Measurements from ENCODE around the gene NEMP1. TPM values are rescaled to one million over a fixed set of nuclear protein-coding genes. Genes with fewer than 3 reads are reported as not detected.

Gene NEMP1
- polyA plus RNA-seq, 2 of the 4 experiments (the other 2 are of a cell fraction): 12.7 to 28.4 TPM

GRCh38 chr12:57103856-57104255 lies 25.3 kb upstream of the NEMP1 start:
- CTCF ChIA-PET: interaction anchor here (1.4 to 18.3 kb wide), 4 partner anchors 4 to 70 kb away, joined by 5 to 440 read pairs (median 330); partner anchors contain the start of genes NAB2, NEMP1 and STAT6

More at GRCh38 chr12:57103856-57104255, 25.3 kb upstream of the NEMP1 start:
- POLR2A ChIA-PET: interaction anchor here (0.9 to 1.3 kb wide), 2 partner anchors 15 to 16 kb away, joined by 3 to 4 read pairs; partner anchors contain the start of gene NAB2
- TF ChIP-seq RCOR1 (IDR thresholded peaks at IDR 0.05; ENCODE audit: low read depth, low read length): no peak
- TF ChIP-seq BCL3 (IDR thresholded peaks at IDR 0.05): no peak
- TF ChIP-seq POLR2AphosphoS2 (conservative IDR thresholded peaks at IDR 0.05; ENCODE audit: low read length): no peak
- TF ChIP-seq PHF8 (IDR thresholded peaks at IDR 0.05; ENCODE audit: borderline replicate concordance, low read depth): no peak
- TF ChIP-seq, protein P1, sequence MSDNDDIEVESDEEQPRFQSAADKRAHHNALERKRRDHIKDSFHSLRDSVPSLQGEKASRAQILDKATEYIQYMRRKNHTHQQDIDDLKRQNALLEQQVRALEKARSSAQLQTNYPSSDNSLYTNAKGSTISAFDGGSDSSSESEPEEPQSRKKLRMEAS (IDR thresholded peaks at IDR 0.05): no peak
- TF ChIP-seq, protein P2, sequence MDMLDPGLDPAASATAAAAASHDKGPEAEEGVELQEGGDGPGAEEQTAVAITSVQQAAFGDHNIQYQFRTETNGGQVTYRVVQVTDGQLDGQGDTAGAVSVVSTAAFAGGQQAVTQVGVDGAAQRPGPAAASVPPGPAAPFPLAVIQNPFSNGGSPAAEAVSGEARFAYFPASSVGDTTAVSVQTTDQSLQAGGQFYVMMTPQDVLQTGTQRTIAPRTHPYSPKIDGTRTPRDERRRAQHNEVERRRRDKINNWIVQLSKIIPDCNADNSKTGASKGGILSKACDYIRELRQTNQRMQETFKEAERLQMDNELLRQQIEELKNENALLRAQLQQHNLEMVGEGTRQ (IDR thresholded peaks at IDR 0.05): no peak
- TF ChIP-seq, protein P3, sequence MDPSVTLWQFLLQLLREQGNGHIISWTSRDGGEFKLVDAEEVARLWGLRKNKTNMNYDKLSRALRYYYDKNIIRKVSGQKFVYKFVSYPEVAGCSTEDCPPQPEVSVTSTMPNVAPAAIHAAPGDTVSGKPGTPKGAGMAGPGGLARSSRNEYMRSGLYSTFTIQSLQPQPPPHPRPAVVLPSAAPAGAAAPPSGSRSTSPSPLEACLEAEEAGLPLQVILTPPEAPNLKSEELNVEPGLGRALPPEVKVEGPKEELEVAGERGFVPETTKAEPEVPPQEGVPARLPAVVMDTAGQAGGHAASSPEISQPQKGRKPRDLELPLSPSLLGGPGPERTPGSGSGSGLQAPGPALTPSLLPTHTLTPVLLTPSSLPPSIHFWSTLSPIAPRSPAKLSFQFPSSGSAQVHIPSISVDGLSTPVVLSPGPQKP (IDR thresholded peaks at IDR 0.05; ENCODE audit: low read depth, low read length): no peak
- TF ChIP-seq JUNB (IDR thresholded peaks at IDR 0.05): no peak
- TF ChIP-seq FOSB (CRISPR knock-in tag; IDR thresholded peaks at IDR 0.05): no peak
- TF ChIP-seq E2F6 (IDR thresholded peaks at IDR 0.05; ENCODE audit: borderline replicate concordance, low read depth): no peak
- no peak for TF ChIP-seq CBX2 (IDR thresholded peaks at IDR 0.05; ENCODE audit: borderline replicate concordance, low read depth)
- TF ChIP-seq REST (IDR thresholded peaks at IDR 0.05): no peak
- TF ChIP-seq RNF2 (IDR thresholded peaks at IDR 0.05; ENCODE audit: borderline replicate concordance, low read depth): no peak
- no peak for TF ChIP-seq PBX3 (IDR thresholded peaks at IDR 0.05)
- TF ChIP-seq POLR2A (IDR thresholded peaks at IDR 0.05; ENCODE audit: low read length): no peak
- TF ChIP-seq EHMT2 (IDR thresholded peaks at IDR 0.05; ENCODE audit: low read depth): no peak
- TF ChIP-seq JUN (IDR thresholded peaks at IDR 0.05): no peak
- peaks cover 22% of the 10 kb centered on the region for H3K4me1 ChIP-seq
- H3K4me3 ChIP-seq: no peak overlapping the region
- no peak overlapping the region for H3K27ac ChIP-seq
- DNase-seq (ENCODE audit: low read depth in 1 of 2, low spot score in 1 of 2) (no peak), FAIRE-seq (no peak), ATAC-seq (no peak)
- no peaks in the 10 kb centered on the region for H3K9me3 ChIP-seq
- no peak overlapping the region for H3K4me2 ChIP-seq
- 92% methylated on average over 7 of the region's 7 CpGs for WGBS (ENCODE audit: missing lambda C conversion rate)
